Fibroblast of lung (primary cell): ENCODE data around the gene SLC16A3. TPM values are rescaled to one million over a fixed set of nuclear protein-coding genes. Genes with fewer than 3 reads are reported as not detected.

Experiments used
- DNase-seq, 2 donors: peaks; one replicate each; pipeline versions ENCODE4 v3.0.0 to v3.0.0-alpha.2; 2010; ENCODE audit warnings: low read depth in 2 of 2
- H2AFZ ChIP-seq: 2 replicates; pipeline ENCODE4 v1.5.1; 2012; ENCODE audit warnings: low read length, control low read depth, inconsistent platforms
- H3K27ac ChIP-seq: 2 replicates; pipeline ENCODE4 v1.5.1; 2011; ENCODE audit warnings: low read length, control low read depth; ENCODE audit not compliant: insufficient read depth
- H3K27me3 ChIP-seq: 2 replicates; pipeline ENCODE4 v1.5.1; 2011; ENCODE audit warnings: mild to moderate bottlenecking, low read length; ENCODE audit not compliant: control insufficient read depth, insufficient read depth
- H3K36me3 ChIP-seq: 2 replicates; pipeline ENCODE4 v1.5.1; 2011; ENCODE audit warnings: low read length; ENCODE audit not compliant: control insufficient read depth, insufficient read depth
- H3K4me1 ChIP-seq: 2 replicates; pipeline ENCODE4 v1.5.1; 2011; ENCODE audit warnings: low read length; ENCODE audit not compliant: control insufficient read depth, insufficient read depth; ENCODE audit errors: extremely low read depth
- H3K4me2 ChIP-seq: 2 replicates; pipeline ENCODE4 v1.5.1; 2011; ENCODE audit warnings: low read length, control low read depth; ENCODE audit not compliant: insufficient read depth; ENCODE audit errors: extremely low read depth
- H3K4me3 ChIP-seq, 4 experiments: fragments of 200-600 bp in 1 of 4; sonication (generic) in 1 of 4; replicated peaks in 1 of 4; 2 replicates each; pipeline ENCODE4 v1.5.1; 2011 to 2016; ENCODE audit warnings: low read length in 4 of 4, low read depth in 3 of 4, mild to moderate bottlenecking in 3 of 4, control low read depth in 2 of 4, inconsistent platforms in 1 of 4, mixed read lengths in 1 of 4; ENCODE audit not compliant: insufficient read depth in 1 of 4; ENCODE audit errors: control extremely low read depth in 1 of 4
- H3K79me2 ChIP-seq: 2 replicates; pipeline ENCODE4 v1.5.1; 2012; ENCODE audit warnings: mild to moderate bottlenecking, low read length, inconsistent platforms; ENCODE audit not compliant: control insufficient read depth, insufficient read depth
- H3K9ac ChIP-seq: 2 replicates; pipeline ENCODE4 v1.5.1; 2011; ENCODE audit warnings: mild to moderate bottlenecking, low read length, control low read depth; ENCODE audit not compliant: insufficient read depth
- H3K9me3 ChIP-seq: 2 replicates; pipeline ENCODE4 v1.5.1; 2012; ENCODE audit warnings: low read depth, low read length; ENCODE audit not compliant: control insufficient read depth, insufficient read depth
- H4K20me1 ChIP-seq: 2 replicates; pipeline ENCODE4 v1.5.1; 2011; ENCODE audit warnings: low read length; ENCODE audit not compliant: control insufficient read depth, insufficient read depth; ENCODE audit errors: extremely low read depth
- CTCF ChIP-seq, 2 donors: IDR thresholded peaks in 1 of 2; conservative IDR thresholded peaks in 1 of 2; 1 replicate in 1 of 2; 2 replicates in 1 of 2; pipeline ENCODE4 v1.5.1; 2011 to 2012; ENCODE audit warnings: low read length in 2 of 2, control low read depth in 1 of 2, inconsistent platforms in 1 of 2, low read depth in 1 of 2, mild to moderate bottlenecking in 1 of 2
- EZH2 ChIP-seq: IDR thresholded peaks from 2 replicates; pipeline ENCODE4 v1.5.1; 2012; ENCODE audit warnings: low read length, control low read depth, mild to moderate bottlenecking; ENCODE audit errors: missing control alignments
- polyA plus RNA-seq, 2 donors: library from polyadenylated mRNA; depleted of rRNA in 1 of 2; stranded (reverse) in 1 of 2; unstranded in 1 of 2; fragments of >200 nt; gene quantifications; 2 replicates each; pipeline ENCODE4 v1.2.1, GENCODE V29; 2011 to 2012; ENCODE audit warnings: missing spikeins in 1 of 2
- total RNA-seq: library from RNA; depleted of rRNA; stranded (reverse); fragments of >200 nt; gene quantifications from 2 replicates; pipeline ENCODE4 v1.2.1, GENCODE V29; 2014

Gene SLC16A3
- total and polyA plus RNA-seq, 2 donors (not counting 1 experiment from before 2014, with no cell fraction given): 71.0 to 107 TPM

DNA sequence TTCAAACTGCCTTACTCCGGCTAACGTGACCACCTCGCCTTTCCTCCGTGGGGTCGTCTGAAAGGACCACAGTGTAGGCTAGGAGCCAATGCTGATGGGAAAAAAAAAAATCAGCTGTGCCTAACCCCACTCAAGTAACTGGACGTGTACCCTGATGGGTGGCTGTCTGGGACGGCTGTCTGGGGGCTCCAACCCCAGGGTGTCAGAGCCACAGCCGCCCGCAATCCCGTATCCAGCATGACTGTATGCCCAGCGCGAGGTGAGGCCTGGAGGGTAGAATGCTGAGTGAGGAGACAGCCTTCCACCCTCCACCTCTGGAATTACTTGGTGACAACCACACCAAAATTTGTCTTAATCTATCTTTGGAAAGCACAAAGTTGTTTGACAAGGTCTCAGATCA, 41.8 kb downstream of the SLC16A3 start:
- H3K4me3 ChIP-seq: peak overlapping the region in 1 of 4 experiments; percentile 14
- peaks cover 28% of the 10 kb centered on the region for H3K4me1 ChIP-seq
- TF ChIP-seq EZH2: no peak
- TF ChIP-seq CTCF (conservative IDR thresholded peaks at IDR 0.05 in 1 of 2, IDR thresholded peaks at IDR 0.05 in 1 of 2; ENCODE audit: low read depth in 1 of 2, low read length in 2 of 2): no peak
- peaks cover 70% of the 10 kb centered on the region for H3K79me2 ChIP-seq
- H3K27me3 ChIP-seq: no peaks in the 10 kb centered on the region
- H3K4me2 ChIP-seq: no peak overlapping the region
- peaks cover 13% of the 10 kb centered on the region for H4K20me1 ChIP-seq
- H3K9me3 ChIP-seq: no peaks in the 10 kb centered on the region
- no peak overlapping the region for H3K9ac ChIP-seq
- no peak overlapping the region for H3K27ac ChIP-seq
- peaks cover 19% of the 10 kb centered on the region for H3K36me3 ChIP-seq
- no peak for DNase-seq
- no peak overlapping the region for H2AFZ ChIP-seq

GRCh38 chr17:82271401-82271800, 42.6 kb downstream of the SLC16A3 start:
- Histone ChIP-seq H3K79me2 (peaks cover 63% of the 10 kb centered on the region), H4K20me1 (peaks cover 10% of the 10 kb centered on the region), H3K9me3 (no peaks in the 10 kb centered on the region), H3K4me1 (peaks cover 24% of the 10 kb centered on the region), H3K27ac (no peak overlapping the region), H2AFZ (no peak overlapping the region), H3K4me3 (peak overlapping the region in 2 of 4 experiments; percentile 72), H3K9ac (no peak overlapping the region), H3K36me3 (peaks cover 13% of the 10 kb centered on the region), H3K27me3 (no peaks in the 10 kb centered on the region), H3K4me2 (peak overlapping the region; percentile 72)
- no peak for TF ChIP-seq EZH2
- no peak for TF ChIP-seq CTCF (conservative IDR thresholded peaks at IDR 0.05 in 1 of 2, IDR thresholded peaks at IDR 0.05 in 1 of 2; ENCODE audit: low read depth in 1 of 2, low read length in 2 of 2)
- DNase-seq: no peak

GRCh38 chr17:82272495-82273326, 43.9 kb downstream of the SLC16A3 start:
- Histone ChIP-seq H3K27ac (peak overlapping the region; percentile 95), H3K4me3 (peak overlapping the region; percentile 72 to 88 (median 78)), H4K20me1 (peaks cover 10% of the 10 kb centered on the region), H3K36me3 (peaks cover 13% of the 10 kb centered on the region), H3K9ac (peak overlapping the region; percentile 86), H3K4me1 (peaks cover 16% of the 10 kb centered on the region), H3K9me3 (no peaks in the 10 kb centered on the region), H3K27me3 (no peaks in the 10 kb centered on the region), H3K4me2 (peak overlapping the region; percentile 96), H3K79me2 (peaks cover 54% of the 10 kb centered on the region), H2AFZ (no peak overlapping the region)
- no peak for DNase-seq
- TF ChIP-seq CTCF (conservative IDR thresholded peaks at IDR 0.05 in 1 of 2, IDR thresholded peaks at IDR 0.05 in 1 of 2; ENCODE audit: low read depth in 1 of 2, low read length in 2 of 2) (no peak), EZH2 (no peak)
